OCI-LY7 (cell line): Measurements from ENCODE around the gene MAP3K19. TPM values are rescaled to one million over a fixed set of nuclear protein-coding genes. Genes with fewer than 3 reads are reported as not detected.
A peak's percentile ranks its signal among the peaks of the same experiment; 100 is the strongest.
"Not testable (repeated sequence)": the region's sequence is repeated elsewhere in the genome, so short reads cannot be mapped to it uniquely, and the experiment has no call there.

Experiments used
- BruUV-seq: library from RNA; stranded (reverse); fragments of 400-500 nt; replicated peaks from 2 replicates; lab custom pipeline; 2021; lab: Mats Ljungman, UMichigan
- CTCF ChIA-PET: fragments of 300-600 bp; sonication (Branson Sonifier 250); formaldehyde crosslinking; loops from one replicate; lab custom pipeline; 2022; ENCODE audit warnings: antibody characterized with exemption; ENCODE audit not compliant: unreplicated experiment; lab: Charles Lee
- POLR2A ChIA-PET: fragments of 300-600 bp; sonication (Branson Sonifier 250); formaldehyde crosslinking; loops from one replicate; lab custom pipeline; 2022; ENCODE audit warnings: antibody characterized with exemption; lab: Charles Lee
- DNase-seq: peaks from one replicate; pipeline ENCODE4 v3.0.0-alpha.2; 2015; ENCODE audit warnings: low spot score
- H2AFZ ChIP-seq: fragments of 200-600 bp; sonication (generic), shearing (Covaris generic); 2 replicates; pipeline ENCODE4 v1.6.1; 2014; ENCODE audit warnings: mild to moderate bottlenecking, antibody characterized with exemption, low read length, moderate library complexity
- H3K27ac ChIP-seq: fragments of 200-600 bp; sonication (generic); 2 replicates; pipeline ENCODE4 v1.5.1; 2014; ENCODE audit warnings: mixed run types, low read depth, mild to moderate bottlenecking, moderate library complexity, low read length, inconsistent platforms; ENCODE audit not compliant: poor library complexity, severe bottlenecking
- H3K36me3 ChIP-seq: fragments of 200-600 bp; sonication (generic); 2 replicates; pipeline ENCODE4 v1.6.1; 2014; ENCODE audit warnings: mild to moderate bottlenecking, antibody characterized with exemption, low read length, moderate library complexity, mixed read lengths; ENCODE audit not compliant: insufficient read depth
- H3K4me1 ChIP-seq: fragments of 200-600 bp; sonication (generic); 2 replicates; pipeline ENCODE4 v1.5.1; 2014; ENCODE audit warnings: mild to moderate bottlenecking, low read length; ENCODE audit not compliant: insufficient read depth, poor library complexity, severe bottlenecking
- H3K4me2 ChIP-seq: fragments of 200-600 bp; sonication (generic); 2 replicates; pipeline ENCODE4 v1.6.1; 2014; ENCODE audit warnings: mild to moderate bottlenecking, low read length
- H3K4me3 ChIP-seq: fragments of 200-600 bp; sonication (generic); 2 replicates; pipeline ENCODE4 v1.5.1; 2014; ENCODE audit warnings: mild to moderate bottlenecking, low read depth, low read length; ENCODE audit not compliant: poor library complexity, severe bottlenecking
- H3K79me2 ChIP-seq: fragments of 200-600 bp; sonication (generic); 2 replicates; pipeline ENCODE4 v1.6.1; 2016; ENCODE audit warnings: low read depth, mild to moderate bottlenecking, low read length, moderate library complexity, mixed read lengths; ENCODE audit not compliant: insufficient read depth
- H3K9me2 ChIP-seq: fragments of 200-600 bp; sonication (generic); 2 replicates; pipeline ENCODE4 v1.6.1; 2016; ENCODE audit warnings: mild to moderate bottlenecking, low read length, mixed read lengths; ENCODE audit not compliant: insufficient read depth
- H3K9me3 ChIP-seq: fragments of 200-600 bp; sonication (generic); 2 replicates; pipeline ENCODE4 v1.6.1; 2014; ENCODE audit warnings: mild to moderate bottlenecking, mixed run types, low read length, mixed read lengths
- H4K20me1 ChIP-seq: fragments of 200-600 bp; sonication (generic); 2 replicates; pipeline ENCODE4 v1.6.1; 2014; ENCODE audit warnings: mild to moderate bottlenecking, antibody characterized with exemption, low read length, moderate library complexity, mixed read lengths; ENCODE audit not compliant: insufficient read depth
- CTCF ChIP-seq: fragments of 200-600 bp; sonication (generic); conservative IDR thresholded peaks from 2 replicates; pipeline ENCODE4 v1.5.1; 2014; ENCODE audit warnings: mild to moderate bottlenecking, antibody characterized with exemption, low read length, moderate library complexity, mixed read lengths
- EZH2phosphoT487 ChIP-seq: fragments of 200-600 bp; sonication (generic); IDR thresholded peaks from 2 replicates; pipeline ENCODE4 v1.6.1; 2018; ENCODE audit warnings: low read depth, borderline replicate concordance, mild to moderate bottlenecking, mixed run types, antibody characterized with exemption, low read length, moderate library complexity, mixed read lengths
- intact Hi-C: fragments of 100-400 bp; cut with micrococcal nuclease; formaldehyde crosslinking; loops from one replicate; pipeline ENCODE4 v1.10.0; 2022; ENCODE audit not compliant: unreplicated experiment
- total RNA-seq, 2 experiments: library from RNA; depleted of rRNA in 1 of 2; stranded (reverse); fragments of >200 nt in 1 of 2; shearing (Covaris generic) in 1 of 2; gene quantifications; 2 replicates each; pipeline ENCODE4 v1.2.3, GENCODE V29; 2014 to 2022

Gene MAP3K19
- total RNA-seq, 2 experiments from 2014 or later = not detected

- Histone ChIP-seq H3K9me2 (no peaks in the 10 kb centered on the region), H2AFZ (no peak overlapping the region), H3K4me2 (no peak overlapping the region), H3K9me3 (no peaks in the 10 kb centered on the region), H4K20me1 (no peaks in the 10 kb centered on the region), H3K79me2 (no peaks in the 10 kb centered on the region), H3K4me3 (no peak overlapping the region), H3K36me3 (no peaks in the 10 kb centered on the region), H3K4me1 (no peaks in the 10 kb centered on the region), H3K27ac (no peak overlapping the region)
- BruUV-seq = no TSS peak
- ChIA-PET CTCF (no interaction called here), POLR2A (interaction anchor here (1.0 kb wide), 1 partner anchor 22 kb away, joined by 3 read pairs; no protein-coding TSS in a partner anchor)
- intact Hi-C loops = no loop called here
- peak; percentile 19 for DNase-seq
- TF ChIP-seq CTCF (peak; percentile 85), EZH2phosphoT487 (no peak)
Observed at GRCh38 chr2:135043345-135043744, 3.9 kb downstream of the MAP3K19 start.

- BruUV-seq = no TSS peak
- Histone ChIP-seq H3K27ac (no peak overlapping the region), H4K20me1 (no peaks in the 10 kb centered on the region), H3K9me3 (no peaks in the 10 kb centered on the region), H3K79me2 (no peaks in the 10 kb centered on the region), H3K36me3 (no peaks in the 10 kb centered on the region), H3K4me3 (no peak overlapping the region), H3K9me2 (no peaks in the 10 kb centered on the region), H3K4me1 (no peaks in the 10 kb centered on the region), H3K4me2 (no peak overlapping the region), H2AFZ (no peak overlapping the region)
- ChIA-PET CTCF (no interaction called here), POLR2A (no interaction called here)
- no peak for DNase-seq
- TF ChIP-seq EZH2phosphoT487 (no peak), CTCF (no peak)
- intact Hi-C loops = no loop called here
Observed at GRCh38 chr2:135037831-135038230, 9.4 kb downstream of the MAP3K19 start.

GRCh38 chr2:135033216-135033615, 14.0 kb downstream of the MAP3K19 start:
- H4K20me1 ChIP-seq, H3K9me3 ChIP-seq, H3K4me1 ChIP-seq, CTCF ChIA-PET, POLR2A ChIA-PET, intact Hi-C loops, DNase-seq, H3K4me2 ChIP-seq, H3K4me3 ChIP-seq, H3K27ac ChIP-seq, BruUV-seq, H2AFZ ChIP-seq, H3K36me3 ChIP-seq, H3K79me2 ChIP-seq, H3K9me2 ChIP-seq: not testable (repeated sequence)
